LNCAP (cell line): ENCODE data around the gene TGFB3.

ENCODE experiments used
- CTCF ChIP-seq: fragments of 450-650 bp; IDR thresholded peaks from 2 replicates; pipeline ENCODE4 v1.5.1; 2017; ENCODE audit warnings: mild to moderate bottlenecking

Gene TGFB3

GRCh38 chr14:75978249-75978731 is 3.5 kb downstream of the TGFB3 start:
- TF ChIP-seq CTCF = no peak

- TF ChIP-seq CTCF = no peak
Measured at GRCh38 chr14:75977582-75977943, 4.2 kb downstream of the TGFB3 start.

- TF ChIP-seq CTCF = no peak
Measured at GRCh38 chr14:75976826-75977581, 4.8 kb downstream of the TGFB3 start.

GRCh38 chr14:75972801-75973421 is 8.9 kb downstream of the TGFB3 start:
- no peak for TF ChIP-seq CTCF

- TF ChIP-seq CTCF = no peak
Measured at GRCh38 chr14:75971509-75971908, 10.3 kb downstream of the TGFB3 start.

GRCh38 chr14:75970989-75971388 is 10.8 kb downstream of the TGFB3 start:
- TF ChIP-seq CTCF = no peak

- no peak for TF ChIP-seq CTCF
Measured at GRCh38 chr14:75969891-75970290, 11.9 kb downstream of the TGFB3 start.
